Keratinocyte (primary cell): ENCODE measurements around the gene MIX23. TPM values are rescaled to one million over a fixed set of nuclear protein-coding genes. Genes with fewer than 3 reads are reported as not detected.

Source experiments
- DNase-seq: peaks from one replicate; pipeline ENCODE4 v3.0.0-alpha.2; 2011; ENCODE audit warnings: low read depth, missing footprints, low spot score
- FAIRE-seq: peaks from 2 replicates; lab custom pipeline; 2011; peaks lifted over from hg19 to GRCh38; lab: Jason Lieb, UNC
- H2AFZ ChIP-seq: 2 replicates; pipeline ENCODE4 v1.6.0; 2012; ENCODE audit warnings: low read length, control low read depth, inconsistent platforms; ENCODE audit not compliant: control insufficient read depth
- H3K27ac ChIP-seq: 2 replicates; pipeline ENCODE4 v1.5.1; 2011; ENCODE audit warnings: low read length; ENCODE audit not compliant: control insufficient read depth, insufficient read depth
- H3K27me3 ChIP-seq: 3 replicates; pipeline ENCODE4 v1.6.0; 2011; ENCODE audit warnings: low read length; ENCODE audit not compliant: control insufficient read depth, insufficient read depth; ENCODE audit errors: extremely low read depth
- H3K36me3 ChIP-seq, 2 experiments: 2 replicates in 1 of 2; 3 replicates in 1 of 2; pipeline ENCODE4 v1.5.1; 2011; ENCODE audit warnings: low read length in 2 of 2, mild to moderate bottlenecking in 1 of 2; ENCODE audit not compliant: control insufficient read depth in 2 of 2, insufficient read depth in 2 of 2; ENCODE audit errors: extremely low read depth in 1 of 2
- H3K4me1 ChIP-seq: 3 replicates; pipeline ENCODE4 v1.5.1; 2011; ENCODE audit warnings: low read length; ENCODE audit not compliant: control insufficient read depth, insufficient read depth; ENCODE audit errors: extremely low read depth
- H3K4me2 ChIP-seq: 3 replicates; pipeline ENCODE4 v1.6.0; 2011; ENCODE audit warnings: low read depth, low read length; ENCODE audit not compliant: control insufficient read depth, insufficient read depth; ENCODE audit errors: extremely low read depth
- H3K4me3 ChIP-seq, 3 experiments: fragments of 200-600 bp in 1 of 3; sonication (generic) in 1 of 3; 2 replicates in 2 of 3; 3 replicates in 1 of 3; pipeline ENCODE4 v1.5.1; 2011 to 2016; ENCODE audit warnings: low read length in 3 of 3, mild to moderate bottlenecking in 3 of 3, control low read depth in 2 of 3, inconsistent platforms in 1 of 3, low read depth in 1 of 3, mixed read lengths in 1 of 3, mixed run types in 1 of 3, moderate library complexity in 1 of 3; ENCODE audit not compliant: control insufficient read depth in 2 of 3, insufficient read depth in 2 of 3; ENCODE audit errors: extremely low read depth in 1 of 3
- H3K79me2 ChIP-seq: 2 replicates; pipeline ENCODE4 v1.6.0; 2012; ENCODE audit warnings: low read length; ENCODE audit not compliant: control insufficient read depth, insufficient read depth
- H3K9ac ChIP-seq: 3 replicates; pipeline ENCODE4 v1.6.0; 2011; ENCODE audit warnings: low read length; ENCODE audit not compliant: control insufficient read depth, insufficient read depth; ENCODE audit errors: extremely low read depth
- H3K9me1 ChIP-seq: 3 replicates; pipeline ENCODE4 v1.6.0; 2011; ENCODE audit warnings: low read length; ENCODE audit not compliant: control insufficient read depth, insufficient read depth; ENCODE audit errors: extremely low read depth
- H3K9me3 ChIP-seq: 2 replicates; pipeline ENCODE4 v1.5.1; 2012; ENCODE audit warnings: low read depth, low read length; ENCODE audit not compliant: control insufficient read depth
- H4K20me1 ChIP-seq: 3 replicates; pipeline ENCODE4 v1.6.0; 2011; ENCODE audit warnings: low read length; ENCODE audit not compliant: control insufficient read depth, insufficient read depth; ENCODE audit errors: extremely low read depth
- EZH2 ChIP-seq: IDR thresholded peaks from one replicate; pipeline ENCODE4 v1.6.1; 2012; ENCODE audit warnings: inconsistent platforms, mild to moderate bottlenecking, low read length, moderate library complexity
- dilution Hi-C: fragments of 300-500 bp; cut with MboI; formaldehyde crosslinking; loops from one replicate; pipeline ENCODE4 v1.7.0; 2020; ENCODE audit warnings: low sequenced_read_pairs; ENCODE audit not compliant: extremely low pct_ligation_motif_present
- polyA plus RNA-seq, 5 experiments: library from polyadenylated mRNA; depleted of rRNA in 3 of 5; stranded (reverse) in 3 of 5; stranded (forward) in 1 of 5; unstranded in 1 of 5; fragments of >200 nt; gene quantifications; 1 replicate in 1 of 5; 2 replicates in 3 of 5; 3 replicates in 1 of 5; pipeline versions ENCODE4 v1.2.1 to v1.2.3, GENCODE V29; 2011 to 2012; ENCODE audit warnings: missing spikeins in 2 of 5, low read depth in 1 of 5, low replicate concordance in 1 of 5
- TF ChIP-seq, protein P1 (sequence below), 3 experiments: IDR thresholded peaks in 1 of 3; conservative IDR thresholded peaks in 1 of 3; optimal IDR thresholded peaks in 1 of 3; 2 replicates in 2 of 3; 3 replicates in 1 of 3; pipeline versions ENCODE3 to v1.5.1; 2011; ENCODE audit warnings: low read length in 3 of 3, mild to moderate bottlenecking in 3 of 3, moderate library complexity in 2 of 3, control low read depth in 1 of 3, inconsistent platforms in 1 of 3; ENCODE audit not compliant: insufficient read depth in 2 of 3; ENCODE audit errors: extremely low read depth in 1 of 3

MIX23 gene
- polyA plus RNA-seq, 1 donor (not counting 4 experiments of a cell fraction or from before 2014, with no cell fraction given), result 36.5 TPM

DNA sequence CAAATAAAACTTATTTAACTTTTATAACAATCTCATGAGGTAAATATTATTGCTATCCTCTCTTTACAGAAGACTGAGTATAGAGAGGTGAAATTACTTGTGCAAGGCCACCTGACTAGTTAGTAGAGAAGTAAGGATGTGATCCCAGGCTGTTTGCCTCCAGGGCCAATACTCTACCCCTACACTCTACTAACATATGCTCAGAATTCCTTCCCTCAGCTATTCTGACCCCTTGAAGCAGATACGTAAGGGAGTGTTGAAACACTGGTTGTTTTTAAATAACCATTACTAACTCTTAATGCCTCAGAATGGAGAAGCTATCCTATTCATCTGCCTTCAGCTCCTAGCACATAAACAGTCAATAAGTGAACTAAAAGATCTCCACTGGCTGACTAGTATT is 33.9 kb downstream of the MIX23 start:
- dilution Hi-C loops, result no loop called here
- no peaks in the 10 kb centered on the region for H3K9me3 ChIP-seq
- no peaks in the 10 kb centered on the region for H3K79me2 ChIP-seq
- no peak overlapping the region for H3K4me3 ChIP-seq
- no peak overlapping the region for H2AFZ ChIP-seq
- H3K4me1 ChIP-seq, result peaks cover 15% of the 10 kb centered on the region
- H3K36me3 ChIP-seq, result no peaks in the 10 kb centered on the region
- no peaks in the 10 kb centered on the region for H3K9me1 ChIP-seq
- DNase-seq, result no peak
- no peak for FAIRE-seq
- H3K9ac ChIP-seq, result no peak overlapping the region
- H3K4me2 ChIP-seq, result no peak overlapping the region
- TF ChIP-seq EZH2, result no peak
- TF ChIP-seq, protein P1, sequence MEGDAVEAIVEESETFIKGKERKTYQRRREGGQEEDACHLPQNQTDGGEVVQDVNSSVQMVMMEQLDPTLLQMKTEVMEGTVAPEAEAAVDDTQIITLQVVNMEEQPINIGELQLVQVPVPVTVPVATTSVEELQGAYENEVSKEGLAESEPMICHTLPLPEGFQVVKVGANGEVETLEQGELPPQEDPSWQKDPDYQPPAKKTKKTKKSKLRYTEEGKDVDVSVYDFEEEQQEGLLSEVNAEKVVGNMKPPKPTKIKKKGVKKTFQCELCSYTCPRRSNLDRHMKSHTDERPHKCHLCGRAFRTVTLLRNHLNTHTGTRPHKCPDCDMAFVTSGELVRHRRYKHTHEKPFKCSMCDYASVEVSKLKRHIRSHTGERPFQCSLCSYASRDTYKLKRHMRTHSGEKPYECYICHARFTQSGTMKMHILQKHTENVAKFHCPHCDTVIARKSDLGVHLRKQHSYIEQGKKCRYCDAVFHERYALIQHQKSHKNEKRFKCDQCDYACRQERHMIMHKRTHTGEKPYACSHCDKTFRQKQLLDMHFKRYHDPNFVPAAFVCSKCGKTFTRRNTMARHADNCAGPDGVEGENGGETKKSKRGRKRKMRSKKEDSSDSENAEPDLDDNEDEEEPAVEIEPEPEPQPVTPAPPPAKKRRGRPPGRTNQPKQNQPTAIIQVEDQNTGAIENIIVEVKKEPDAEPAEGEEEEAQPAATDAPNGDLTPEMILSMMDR (optimal IDR thresholded peaks at IDR 0.05 in 1 of 3, IDR thresholded peaks at IDR 0.05 in 1 of 3, conservative IDR thresholded peaks at IDR 0.05 in 1 of 3; ENCODE audit: extremely low read depth in 1 of 3, insufficient read depth in 2 of 3, low read length in 3 of 3), result no peak
- H3K27ac ChIP-seq, result no peak overlapping the region
- H3K27me3 ChIP-seq, result no peaks in the 10 kb centered on the region
- no peaks in the 10 kb centered on the region for H4K20me1 ChIP-seq

GRCh38 chr3:122343654-122344053 is 39.4 kb downstream of the MIX23 start:
- TF ChIP-seq, protein P1 (optimal IDR thresholded peaks at IDR 0.05 in 1 of 3, IDR thresholded peaks at IDR 0.05 in 1 of 3, conservative IDR thresholded peaks at IDR 0.05 in 1 of 3; ENCODE audit: extremely low read depth in 1 of 3, insufficient read depth in 2 of 3, low read length in 3 of 3), result no peak
- TF ChIP-seq EZH2, result no peak
- Histone ChIP-seq H3K36me3 (peaks cover 13 to 25% of the 10 kb centered on the region in 2 experiments), H3K9ac (no peak overlapping the region), H4K20me1 (no peaks in the 10 kb centered on the region), H3K4me3 (no peak overlapping the region), H3K27me3 (no peaks in the 10 kb centered on the region), H3K4me1 (no peaks in the 10 kb centered on the region), H3K27ac (peak overlapping the region; percentile 34), H2AFZ (no peak overlapping the region), H3K9me3 (no peaks in the 10 kb centered on the region), H3K4me2 (no peak overlapping the region), H3K9me1 (no peaks in the 10 kb centered on the region), H3K79me2 (no peaks in the 10 kb centered on the region)
- dilution Hi-C loops, result no loop called here
- FAIRE-seq (peak; percentile 64), DNase-seq (no peak)
